ENCODE data around the gene TMEM235.
A peak's percentile ranks its signal among the peaks of the same experiment; 100 is the strongest.
"Not testable (repeated sequence)": the region's sequence is repeated elsewhere in the genome, so short reads cannot be mapped to it uniquely, and the experiment has no call there.

TMEM235 gene

DNA sequence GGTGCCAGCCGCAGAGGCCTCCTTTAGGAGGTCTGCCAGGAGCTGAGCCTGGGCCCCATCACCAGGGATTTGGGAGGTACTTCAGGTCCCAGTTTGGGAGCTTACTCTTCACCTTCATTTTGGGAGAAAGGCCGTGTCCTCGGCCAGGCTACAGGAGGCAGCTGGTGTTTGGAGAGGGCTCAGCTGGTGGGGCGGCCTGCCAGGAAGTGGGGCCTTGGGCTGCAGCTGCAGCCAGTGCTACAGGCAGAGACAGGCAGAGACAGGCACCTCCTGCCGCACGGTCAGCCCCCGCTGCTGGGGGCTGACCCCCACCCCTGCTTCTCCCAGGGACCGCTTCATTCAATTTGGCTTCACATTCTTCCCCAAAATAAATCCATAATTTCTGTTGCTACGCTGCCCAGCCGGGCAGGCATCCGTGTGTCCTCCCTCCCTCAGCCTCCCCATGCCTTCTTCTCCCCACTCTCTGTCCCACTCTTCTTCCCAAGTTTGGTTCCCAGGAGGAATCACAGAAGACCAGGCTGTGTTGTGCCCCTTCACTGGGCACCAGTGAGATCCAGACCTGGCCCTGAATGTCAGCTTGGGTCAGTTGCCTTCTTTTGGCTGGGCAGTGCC, 6.1 kb downstream of the TMEM235 start:
- peak in 54 of 56 donors; percentile 36 to 94 (median 81) for DNase-seq

DNA sequence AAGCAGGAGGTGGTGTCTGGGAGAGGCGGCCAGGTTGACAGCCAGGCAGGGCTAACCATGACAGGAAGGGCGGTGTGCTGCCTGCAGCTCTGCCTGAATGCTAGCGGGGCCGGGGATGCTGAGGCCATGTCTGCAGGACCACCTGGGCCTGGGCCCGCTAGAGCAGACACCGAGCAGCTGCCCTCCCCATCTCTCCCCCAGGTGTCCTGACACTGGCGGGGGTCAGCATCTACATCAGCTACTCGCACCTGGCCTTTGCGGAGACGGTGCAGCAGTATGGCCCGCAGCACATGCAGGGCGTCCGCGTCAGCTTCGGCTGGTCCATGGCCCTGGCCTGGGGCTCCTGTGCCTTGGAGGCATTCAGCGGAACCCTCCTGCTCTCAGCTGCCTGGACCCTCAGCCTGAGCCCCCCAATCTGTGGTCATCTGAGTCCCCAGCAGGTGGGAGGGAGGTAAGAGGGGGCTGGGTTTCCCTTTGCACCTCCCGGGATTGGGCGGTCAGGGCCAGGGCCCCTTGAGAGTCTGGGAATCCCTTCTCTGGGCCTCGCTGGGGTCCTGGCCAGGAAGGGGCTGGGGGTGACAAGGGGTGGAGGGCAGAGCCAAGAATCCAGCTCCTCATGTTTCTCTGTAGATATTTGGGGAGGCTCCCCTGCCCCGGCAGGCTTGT, 7.5 kb downstream of the TMEM235 start:
- no peak for DNase-seq

DNA sequence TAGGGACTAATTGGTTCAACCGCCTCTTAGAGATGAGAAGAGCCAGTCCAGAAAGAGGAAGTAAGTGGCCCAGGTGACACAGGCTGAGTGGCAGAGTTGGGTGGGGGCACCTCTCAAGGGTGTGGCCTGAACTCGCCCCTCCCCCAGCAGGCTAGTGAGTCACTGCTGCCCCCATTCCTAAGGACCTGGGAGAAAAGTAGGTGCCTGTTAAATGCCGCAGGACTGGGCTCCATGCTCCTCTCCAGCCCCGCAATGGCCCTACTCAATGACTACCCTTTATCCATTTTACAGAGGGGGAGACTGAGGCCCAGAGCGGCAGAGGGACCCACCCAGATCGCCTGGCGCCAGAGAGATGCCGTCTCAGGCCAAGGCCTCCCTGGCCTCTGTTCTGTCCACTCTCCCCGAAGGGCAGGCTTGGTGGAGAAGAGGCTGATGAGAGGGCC, 8.1 kb downstream of the TMEM235 start:
- no peak for DNase-seq

GRCh38 chr17:78240012-78240655, 8.7 kb downstream of the TMEM235 start:
- no peak for DNase-seq

DNA sequence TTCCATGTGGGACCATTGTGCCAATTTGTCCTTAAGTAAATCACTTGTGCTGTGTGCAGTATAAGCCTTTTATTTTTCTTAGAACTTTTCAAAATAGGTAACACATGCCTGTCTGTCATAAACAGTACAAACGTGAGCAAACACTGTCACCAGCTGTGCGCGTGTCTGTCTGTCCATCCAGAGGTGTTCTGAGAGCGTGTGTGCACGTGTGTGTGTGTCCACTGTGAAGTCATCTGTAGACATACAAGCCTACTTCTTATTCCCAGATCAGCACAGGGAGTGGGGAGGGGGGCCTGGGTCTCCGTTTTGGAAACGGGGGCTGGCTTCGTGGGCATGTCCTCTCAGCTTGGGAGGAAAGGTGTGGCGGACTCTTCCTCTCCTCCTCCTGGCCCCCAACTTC, 9.4 kb downstream of the TMEM235 start:
- DNase-seq, result peak in 1 of 56 donors; percentile 36

- peak in 51 of 56 donors; percentile 27 to 95 (median 77) for DNase-seq
These were observed 10.0 kb downstream of the TMEM235 start for GRCh38 chr17:78241277-78242023.

GRCh38 chr17:78242024-78242742, 10.8 kb downstream of the TMEM235 start:
- DNase-seq, result peak in 1 of 56 donors; percentile 30

- no peak for DNase-seq
These were observed 15.9 kb downstream of the TMEM235 start for GRCh38 chr17:78247304-78247703.

- DNase-seq, result peak in 10 of 56 donors; percentile 29 to 77 (median 40)
These were observed 16.9 kb downstream of the TMEM235 start for GRCh38 chr17:78248051-78248914.

DNA sequence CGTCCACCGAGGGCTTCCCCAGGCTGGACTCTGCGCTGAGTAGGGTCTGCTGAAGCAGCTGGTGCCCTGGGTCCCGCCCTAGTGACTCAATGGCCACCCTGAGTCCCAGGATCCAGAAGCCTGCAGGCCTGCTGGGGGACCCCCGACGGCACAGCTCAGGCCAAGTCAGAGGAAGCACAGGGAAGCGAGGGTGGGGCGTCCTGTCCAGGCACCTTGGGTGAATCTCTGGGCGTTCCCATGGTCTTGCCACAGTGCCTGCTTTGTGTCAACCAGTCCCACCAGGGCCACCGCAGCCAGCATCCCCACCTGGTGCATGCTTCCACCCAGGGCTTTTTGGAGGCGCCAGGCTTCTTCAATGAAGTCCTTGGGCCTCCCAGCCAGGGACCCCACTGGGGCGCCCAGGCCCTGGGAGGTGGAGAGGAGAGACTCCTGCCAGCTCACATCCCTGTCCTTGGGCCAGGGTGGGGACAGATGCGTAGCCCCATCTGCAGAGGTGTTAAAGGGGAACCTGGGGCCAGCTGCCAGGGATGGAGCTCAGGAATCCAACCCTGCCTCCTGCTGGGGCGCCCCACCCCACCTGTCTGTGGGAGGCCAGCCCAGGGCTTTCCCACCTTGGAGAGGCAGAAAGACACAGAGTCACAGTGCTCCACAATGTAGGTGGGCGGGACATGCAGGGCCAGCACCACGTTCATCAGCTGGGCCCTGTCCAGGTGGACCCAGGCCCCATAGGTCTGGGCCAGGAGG, 17.8 kb downstream of the TMEM235 start:
- DNase-seq, result no peak

DNA sequence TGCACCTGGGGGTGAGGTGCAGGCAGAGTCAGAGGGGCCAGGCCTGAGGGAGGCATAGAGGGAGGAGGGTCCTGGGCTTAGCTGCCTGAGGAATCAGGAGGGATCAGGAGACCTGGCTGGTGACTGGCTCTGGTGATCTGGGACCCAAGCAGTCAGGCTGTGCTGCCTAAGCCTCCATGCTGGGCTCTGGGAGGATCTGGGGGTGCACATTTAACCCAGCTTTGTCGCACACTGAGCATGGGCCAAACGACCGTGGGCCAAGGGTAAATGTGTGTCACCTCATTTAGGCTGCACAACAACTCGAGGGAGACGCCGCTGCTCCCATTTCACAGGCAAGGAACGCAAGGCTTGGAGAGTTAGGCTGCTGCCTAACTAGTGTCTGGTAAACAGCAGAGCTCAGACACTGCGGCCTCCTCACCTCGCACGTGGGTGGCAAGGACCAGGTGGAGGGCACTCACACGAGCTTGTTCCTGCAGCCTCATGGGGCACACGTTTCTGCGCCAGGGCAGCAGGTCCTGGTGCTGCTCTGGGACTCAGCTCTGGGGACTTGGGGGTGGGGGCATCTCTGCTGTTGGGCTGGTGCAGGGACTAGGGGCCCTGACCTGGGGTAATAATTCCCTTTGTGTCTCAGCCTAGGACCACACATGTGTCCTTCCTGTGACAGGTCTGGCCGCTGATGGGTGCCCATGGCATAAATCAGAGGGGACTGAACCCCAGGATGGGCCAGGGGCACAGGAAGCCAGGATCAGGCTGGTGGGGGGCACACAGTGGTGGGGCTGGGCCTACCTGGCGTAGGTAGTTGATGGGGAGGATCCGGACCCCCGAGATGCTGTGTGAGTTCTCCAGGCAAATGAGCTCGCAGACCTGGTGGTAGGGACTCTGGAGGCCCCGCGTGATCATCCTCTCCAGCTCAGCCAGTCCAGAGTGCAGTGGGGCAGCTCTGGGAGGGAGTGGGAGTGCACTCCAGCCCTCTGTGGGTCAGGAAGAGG, 18.7 kb downstream of the TMEM235 start:
- no peak for DNase-seq

GRCh38 chr17:78250891-78251772, 19.7 kb downstream of the TMEM235 start:
- peak in 52 of 56 donors; percentile 42 to 90 (median 74) for DNase-seq

- DNase-seq, result no peak
These were observed 20.3 kb downstream of the TMEM235 start for GRCh38 chr17:78251773-78252103.

GRCh38 chr17:78252111-78252634, 20.7 kb downstream of the TMEM235 start:
- DNase-seq, result no peak

DNA sequence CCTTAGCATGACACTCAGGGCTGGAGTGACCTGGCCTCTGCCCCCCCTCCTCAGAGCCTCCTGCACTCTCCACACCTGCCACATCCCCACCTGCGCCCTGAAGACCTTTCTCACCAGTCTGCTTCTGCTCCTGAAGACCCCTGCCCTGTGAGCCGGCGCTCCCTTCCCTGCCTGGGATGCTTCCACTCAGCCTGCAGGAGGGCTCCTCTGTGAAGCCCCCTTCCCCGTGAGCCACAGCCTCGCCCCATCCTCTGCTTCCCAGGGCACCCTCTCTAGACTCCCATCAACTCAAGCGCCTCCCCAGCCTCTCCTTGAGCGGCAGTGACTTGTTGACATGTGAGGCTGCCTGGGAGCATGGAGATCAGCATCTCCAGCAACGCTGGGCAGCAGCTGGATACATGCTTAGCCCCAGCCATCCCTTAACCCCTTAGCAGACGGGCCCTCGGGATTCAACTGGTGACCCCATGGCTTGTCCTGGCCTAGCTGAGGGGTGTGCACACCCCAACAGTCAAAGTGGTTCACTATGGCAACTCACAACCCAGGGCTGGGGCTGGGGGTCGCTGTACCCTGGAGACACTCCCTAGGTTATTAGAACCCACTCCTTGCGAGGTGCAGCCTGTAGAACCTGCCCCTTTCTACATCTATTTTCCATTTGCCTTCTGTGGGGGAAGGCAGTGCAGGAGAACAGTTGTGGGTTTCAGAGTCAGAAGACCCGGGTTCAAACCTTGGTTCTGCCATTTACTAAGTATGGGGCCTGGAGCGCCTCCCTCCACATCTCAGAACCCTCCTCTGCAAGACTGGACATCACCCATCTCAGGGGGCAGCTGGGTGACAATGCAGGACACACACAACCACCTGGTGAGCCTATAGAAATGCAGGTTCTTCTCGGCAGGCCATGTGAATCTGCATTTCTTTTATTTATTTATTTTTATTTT, 21.5 kb downstream of the TMEM235 start:
- DNase-seq, result no peak

GRCh38 chr17:78253636-78253945, 22.2 kb downstream of the TMEM235 start:
- DNase-seq, result not testable (repeated sequence)

Measured in amygdala (tissue), 56 donors.